ENCODE measurements around the gene SFN.
"Not testable (repeated sequence)": the region's sequence is repeated elsewhere in the genome, so short reads cannot be mapped to it uniquely, and the experiment has no call there.

SFN gene

GRCh38 chr1:26839779-26840178 lies 23.2 kb upstream of the SFN start:
- DNase-seq (ENCODE audit: low spot score), result no peak

- DNase-seq (ENCODE audit: low spot score), result no peak
Measured at GRCh38 chr1:26844424-26845196, 18.3 kb upstream of the SFN start.

- DNase-seq (ENCODE audit: low spot score), result not testable (repeated sequence)
Measured at GRCh38 chr1:26847826-26848225, 15.1 kb upstream of the SFN start.

- no peak for DNase-seq (ENCODE audit: low spot score)
Measured at GRCh38 chr1:26848499-26848898, 14.4 kb upstream of the SFN start.

- DNase-seq (ENCODE audit: low spot score), result peak; percentile 61
Measured at GRCh38 chr1:26848941-26849774, 13.8 kb upstream of the SFN start.

- no peak for DNase-seq (ENCODE audit: low spot score)
Measured at GRCh38 chr1:26851106-26851684, 11.8 kb upstream of the SFN start.

GRCh38 chr1:26852701-26853100 lies 10.2 kb upstream of the SFN start:
- no peak for DNase-seq (ENCODE audit: low spot score)

- DNase-seq (ENCODE audit: low spot score), result peak; percentile 86
Measured at GRCh38 chr1:26853156-26853555, 9.8 kb upstream of the SFN start.

GRCh38 chr1:26853600-26853999 lies 9.3 kb upstream of the SFN start:
- DNase-seq (ENCODE audit: low spot score), result no peak

- DNase-seq (ENCODE audit: low spot score), result no peak
Measured at GRCh38 chr1:26854906-26855305, 8.0 kb upstream of the SFN start.

- DNase-seq (ENCODE audit: low spot score), result no peak
Measured at GRCh38 chr1:26855636-26856035, 7.3 kb upstream of the SFN start.

GRCh38 chr1:26856181-26856580 lies 6.8 kb upstream of the SFN start:
- DNase-seq (ENCODE audit: low spot score), result no peak

- no peak for DNase-seq (ENCODE audit: low spot score)
Measured at GRCh38 chr1:26856604-26857469, 6.1 kb upstream of the SFN start.

- no peak for DNase-seq (ENCODE audit: low spot score)
Measured at GRCh38 chr1:26857473-26858060, 5.4 kb upstream of the SFN start.

- DNase-seq (ENCODE audit: low spot score), result no peak
Measured at GRCh38 chr1:26858160-26858559, 4.8 kb upstream of the SFN start.

- DNase-seq (ENCODE audit: low spot score), result no peak
Measured at GRCh38 chr1:26858891-26859640, 3.9 kb upstream of the SFN start.

- no peak for DNase-seq (ENCODE audit: low spot score)
Measured at GRCh38 chr1:26861286-26861701, 1.7 kb upstream of the SFN start.

- no peak for DNase-seq (ENCODE audit: low spot score)
Measured at GRCh38 chr1:26861889-26862378, 1.0 kb upstream of the SFN start.

- no peak for DNase-seq (ENCODE audit: low spot score)
Measured at GRCh38 chr1:26863685-26864077, 732 bp downstream of the SFN start.

GRCh38 chr1:26864610-26865480 lies 1.9 kb downstream of the SFN start:
- peak; percentile 67 for DNase-seq (ENCODE audit: low spot score)

Data from COLO829 (cell line).